IPS DF 6.9 (cell line): Measurements from ENCODE around the gene PIH1D1.

Source experiments
- DNase-seq: peaks from one replicate; pipeline ENCODE4 v3.0.0-alpha.2; 2013; ENCODE audit warnings: low read depth, low spot score
- H3K27ac ChIP-seq: one replicate; pipeline ENCODE4 v1.5.1; 2013; ENCODE audit warnings: low read length, control low read depth
- H3K27me3 ChIP-seq: 2 replicates; pipeline ENCODE4 v1.6.1; 2013; ENCODE audit warnings: mild to moderate bottlenecking, low read length; ENCODE audit not compliant: control insufficient read depth, insufficient read depth
- H3K36me3 ChIP-seq: 2 replicates; pipeline ENCODE4 v1.6.1; 2013; ENCODE audit warnings: low read length; ENCODE audit not compliant: control insufficient read depth, insufficient read depth
- H3K4me1 ChIP-seq: 2 replicates; pipeline ENCODE4 v1.6.1; 2013; ENCODE audit warnings: low read length; ENCODE audit not compliant: control insufficient read depth, insufficient read depth
- H3K4me3 ChIP-seq: 2 replicates; pipeline ENCODE4 v1.5.1; 2013; ENCODE audit warnings: mild to moderate bottlenecking, low read length
- H3K9me3 ChIP-seq: 2 replicates; pipeline ENCODE4 v1.6.1; 2013; ENCODE audit warnings: low read length, inconsistent platforms; ENCODE audit not compliant: control insufficient read depth, insufficient read depth
- WGBS: extraction: QIAGEN DNeasy Blood & Tissue Kit; methylation state at CpG from one replicate; pipeline ENCODE4 v1.1.7; 2013; ENCODE audit warnings: mixed read lengths, missing lambda C conversion rate; ENCODE audit not compliant: insufficient read length, insufficient coverage; 5-methylcytosine and 5-hydroxymethylcytosine counted together

The PIH1D1 gene

DNA sequence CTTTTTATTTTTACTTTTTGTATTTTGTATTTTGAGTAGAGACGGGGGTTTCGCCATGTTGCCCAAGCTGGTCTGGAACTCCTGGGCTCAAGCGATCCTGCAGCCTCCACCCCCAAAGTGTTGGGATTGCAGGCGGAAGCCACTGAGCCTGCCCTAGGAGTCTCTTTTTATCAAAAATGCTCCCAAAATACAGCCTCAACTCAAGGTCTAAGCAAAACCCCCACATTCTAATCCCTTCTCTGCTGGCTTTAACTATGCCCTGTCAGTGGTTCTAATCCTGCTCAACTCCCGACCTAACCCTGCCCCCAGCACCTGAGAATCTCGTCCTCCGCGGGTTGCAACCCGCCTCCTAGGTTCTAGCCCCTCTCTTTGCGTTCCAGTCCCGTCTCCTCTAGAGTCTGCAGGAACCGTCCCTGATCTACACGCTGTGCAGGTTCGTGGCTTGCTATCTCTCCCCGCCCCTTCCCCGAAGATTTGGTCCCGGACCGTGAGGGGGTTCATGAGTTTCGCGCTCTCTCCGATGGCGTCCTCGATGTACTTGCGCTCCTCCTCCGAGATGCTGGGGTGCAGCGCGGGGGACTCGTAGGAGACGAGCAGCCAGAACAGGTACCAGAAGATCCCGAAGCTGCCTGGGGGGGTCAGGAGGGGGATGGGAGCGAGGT lies 18.2 kb downstream of the PIH1D1 start:
- H3K4me3 ChIP-seq: no peak overlapping the region
- H3K36me3 ChIP-seq: no peaks in the 10 kb centered on the region
- peaks cover 11% of the 10 kb centered on the region; the same call in 1 of the 2 replicates for H3K27me3 ChIP-seq
- H3K9me3 ChIP-seq: no peaks in the 10 kb centered on the region
- H3K27ac ChIP-seq: no peak overlapping the region
- no peak for DNase-seq
- WGBS: no CpG with 5 or more reads among the region's 31 CpGs
- H3K4me1 ChIP-seq: peaks cover 13% of the 10 kb centered on the region; the same call in 1 of the 2 replicates

DNA sequence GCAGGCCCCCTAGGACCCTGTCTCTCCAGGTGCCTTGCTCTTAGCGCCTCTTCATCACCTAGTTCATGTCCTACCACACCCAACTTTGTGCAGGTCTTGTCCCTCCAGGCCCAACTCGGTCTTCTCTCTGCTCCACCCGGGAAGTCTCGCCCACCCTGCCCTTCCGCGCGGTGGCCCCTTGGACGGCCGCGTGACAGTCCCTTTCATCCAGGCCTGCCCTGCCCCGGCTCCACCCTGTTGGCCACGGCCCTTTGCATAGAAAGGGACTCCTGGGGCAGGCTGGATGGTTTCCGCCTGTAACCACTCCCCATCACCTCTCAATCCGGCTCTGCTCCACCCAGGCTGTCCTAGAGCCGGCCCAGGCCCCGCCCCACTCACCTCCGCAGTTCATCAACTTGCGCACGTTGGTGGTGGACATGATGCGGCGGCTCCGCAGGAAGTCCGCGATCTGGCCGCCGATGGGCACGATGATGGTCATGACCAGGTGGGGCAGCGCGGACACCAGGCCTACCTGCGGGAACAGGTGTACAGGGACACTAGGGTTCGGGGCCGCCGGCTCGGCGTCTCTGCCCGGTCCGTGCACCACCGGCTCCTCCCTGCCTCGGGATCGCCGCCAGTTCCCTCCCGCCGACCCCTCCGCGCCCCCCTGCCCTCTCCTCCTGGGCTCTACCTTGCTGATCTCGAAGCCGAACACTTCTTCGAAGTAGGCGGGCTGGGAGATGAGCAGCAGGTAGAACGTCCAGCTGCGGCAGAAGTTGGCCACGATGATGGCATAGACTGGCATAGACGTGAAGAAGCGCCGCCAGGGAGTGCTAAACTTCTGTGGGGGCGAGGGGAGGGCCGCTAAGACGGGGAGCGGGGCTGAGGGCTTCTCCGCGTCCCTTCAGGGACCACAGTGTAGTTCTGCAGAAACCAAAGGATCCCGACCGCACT lies 19.2 kb downstream of the PIH1D1 start:
- H3K36me3 ChIP-seq: no peaks in the 10 kb centered on the region
- no peak for DNase-seq
- no peak overlapping the region for H3K27ac ChIP-seq
- H3K27me3 ChIP-seq: peaks cover 5% of the 10 kb centered on the region; the same call in 1 of the 2 replicates
- H3K9me3 ChIP-seq: no peaks in the 10 kb centered on the region
- no CpG with 5 or more reads among the region's 63 CpGs for WGBS
- H3K4me1 ChIP-seq: peaks cover 16% of the 10 kb centered on the region
- peak overlapping the region; percentile 45; the same call in 1 of the 2 replicates for H3K4me3 ChIP-seq

DNA sequence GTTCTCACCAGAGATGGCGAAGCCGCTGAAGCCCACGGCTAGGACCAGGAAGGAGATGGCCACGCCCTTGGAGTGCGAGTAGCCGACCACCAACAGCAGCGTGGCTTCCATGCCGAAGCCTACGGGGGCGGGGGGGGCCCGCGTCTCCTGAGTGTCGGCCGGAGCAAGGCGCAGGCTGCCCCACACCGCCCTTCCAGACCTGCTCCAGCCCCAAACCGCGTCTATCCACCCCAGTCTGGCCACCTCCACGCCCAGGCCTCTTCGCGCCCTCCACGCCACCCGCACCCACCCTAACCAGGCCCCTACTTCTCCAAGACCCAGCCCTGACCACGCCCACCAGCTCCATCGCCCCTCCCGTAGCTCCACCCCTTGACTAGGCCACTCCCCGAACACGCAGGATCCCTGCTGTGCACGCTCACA lies 20.3 kb downstream of the PIH1D1 start:
- Histone ChIP-seq H3K27ac (no peak overlapping the region), H3K9me3 (no peaks in the 10 kb centered on the region), H3K27me3 (peaks cover 3% of the 10 kb centered on the region; the same call in 1 of the 2 replicates), H3K36me3 (no peaks in the 10 kb centered on the region), H3K4me3 (no peak overlapping the region), H3K4me1 (peaks cover 15% of the 10 kb centered on the region)
- no peak for DNase-seq
- no CpG with 5 or more reads among the region's 29 CpGs for WGBS

DNA sequence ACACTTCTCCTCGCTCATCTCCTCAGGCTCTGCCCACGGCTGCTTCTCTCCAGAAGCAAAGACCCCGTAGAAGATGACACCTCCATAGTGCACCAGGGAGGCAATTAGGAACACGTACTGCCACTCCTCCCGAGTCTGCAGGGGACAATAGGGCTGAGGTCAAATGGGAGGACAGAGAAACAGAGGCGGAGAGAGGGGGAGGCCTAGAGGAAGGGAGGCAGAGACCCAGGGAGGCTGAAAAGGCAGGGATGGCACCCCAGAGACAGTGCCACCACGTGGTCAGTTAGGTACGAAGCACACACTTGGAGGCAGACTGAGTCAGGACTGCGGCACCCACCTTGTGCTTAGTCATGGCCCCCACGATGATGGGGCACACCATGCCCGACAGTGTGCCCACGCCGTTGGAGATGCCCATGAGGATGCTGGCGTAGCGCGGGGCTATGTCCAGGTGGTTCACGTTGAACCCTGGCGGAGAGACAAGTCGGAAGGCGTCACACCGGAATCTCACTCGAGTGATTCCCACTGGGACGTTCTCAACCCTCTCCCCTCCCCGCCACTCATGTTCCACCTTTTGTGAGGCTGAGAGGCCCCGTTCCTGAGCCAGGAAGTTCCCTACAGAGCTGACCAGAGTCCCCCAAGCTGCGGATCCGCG lies 20.8 kb downstream of the PIH1D1 start:
- Histone ChIP-seq H3K4me1 (peaks cover 14% of the 10 kb centered on the region), H3K27ac (no peak overlapping the region), H3K36me3 (no peaks in the 10 kb centered on the region), H3K27me3 (peaks cover 3% of the 10 kb centered on the region; the same call in 1 of the 2 replicates), H3K4me3 (no peak overlapping the region), H3K9me3 (no peaks in the 10 kb centered on the region)
- no CpG with 5 or more reads among the region's 28 CpGs for WGBS
- no peak for DNase-seq

DNA sequence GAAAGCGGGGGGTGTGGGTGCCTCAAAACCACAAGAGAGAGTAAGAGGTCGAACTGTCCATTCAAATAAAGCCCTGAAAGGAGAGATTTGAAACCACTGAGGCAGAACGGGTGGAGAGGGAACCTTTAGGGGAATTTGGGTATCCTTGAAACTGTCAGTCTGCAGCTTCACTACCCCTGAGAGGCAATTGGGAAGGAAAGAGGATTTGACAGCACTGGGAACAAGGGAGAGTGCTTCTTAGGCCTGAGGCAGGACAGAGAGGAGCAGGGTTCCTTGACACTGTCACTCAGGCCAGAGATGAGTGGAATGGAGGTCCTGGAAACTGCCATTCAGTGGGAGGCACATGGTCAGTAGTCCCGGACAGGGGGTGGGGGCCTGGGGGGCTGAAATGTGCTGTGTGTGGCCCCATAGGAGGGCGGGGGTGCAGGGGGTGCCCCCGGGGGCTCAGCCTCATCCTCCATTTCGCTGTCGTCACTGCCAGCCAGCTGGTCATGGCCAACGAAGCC lies 21.4 kb downstream of the PIH1D1 start:
- Histone ChIP-seq H3K36me3 (no peaks in the 10 kb centered on the region), H3K27me3 (peaks cover 3% of the 10 kb centered on the region; the same call in 1 of the 2 replicates), H3K4me3 (no peak overlapping the region), H3K4me1 (peaks cover 15% of the 10 kb centered on the region), H3K27ac (no peak overlapping the region), H3K9me3 (no peaks in the 10 kb centered on the region)
- no peak for DNase-seq
- no CpG with 5 or more reads among the region's 9 CpGs for WGBS

DNA sequence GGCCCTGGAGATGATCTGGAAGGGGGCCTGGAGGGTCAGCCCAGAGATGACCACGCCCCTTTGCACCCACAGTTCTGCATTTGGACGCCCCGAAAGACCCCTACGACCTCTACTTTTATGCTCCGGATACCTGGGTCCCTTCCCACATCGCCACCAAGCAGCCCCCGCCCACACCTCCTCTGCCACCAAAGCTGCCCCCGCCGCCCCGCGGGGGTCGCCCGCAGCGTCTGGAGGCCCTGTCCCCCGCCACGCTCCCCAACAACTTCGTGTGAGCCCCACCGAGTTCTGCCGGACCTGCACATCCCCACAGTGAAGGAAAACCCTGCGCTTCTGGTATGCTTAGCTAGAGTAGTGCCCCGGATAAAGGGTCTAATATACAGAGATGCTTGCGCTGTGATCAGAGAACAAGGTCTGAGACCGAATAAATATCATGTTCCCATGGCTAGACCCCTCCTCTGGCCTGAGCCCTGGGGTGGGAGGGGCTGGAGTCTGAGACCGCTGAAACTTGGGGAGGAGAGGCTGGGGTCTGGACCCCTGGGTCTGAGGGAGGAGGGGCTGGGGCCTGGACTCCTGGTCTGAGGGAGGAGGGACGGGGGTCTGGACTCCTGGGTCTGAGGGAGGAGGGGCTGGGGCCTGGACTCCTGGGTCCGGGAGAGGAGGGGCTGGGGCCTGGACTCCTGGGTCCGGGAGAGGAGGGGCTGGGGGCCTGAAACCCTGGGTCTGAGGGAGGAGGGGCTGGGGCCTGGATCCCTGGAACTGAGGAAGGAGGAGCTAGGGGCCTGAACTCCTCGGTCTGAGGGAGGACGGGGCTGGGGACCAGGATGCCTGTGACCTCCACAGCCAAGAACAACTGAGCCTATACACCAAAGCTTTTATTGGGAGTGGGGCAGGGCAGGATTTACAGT lies 22.8 kb downstream of the PIH1D1 start:
- DNase-seq: no peak
- no CpG with 5 or more reads among the region's 29 CpGs for WGBS
- Histone ChIP-seq H3K4me3 (peak overlapping the region; percentile 41; the same call in 1 of the 2 replicates), H3K27me3 (peaks cover 9% of the 10 kb centered on the region; the same call in 1 of the 2 replicates), H3K27ac (no peak overlapping the region), H3K4me1 (peaks cover 15% of the 10 kb centered on the region), H3K36me3 (no peaks in the 10 kb centered on the region), H3K9me3 (no peaks in the 10 kb centered on the region)

DNA sequence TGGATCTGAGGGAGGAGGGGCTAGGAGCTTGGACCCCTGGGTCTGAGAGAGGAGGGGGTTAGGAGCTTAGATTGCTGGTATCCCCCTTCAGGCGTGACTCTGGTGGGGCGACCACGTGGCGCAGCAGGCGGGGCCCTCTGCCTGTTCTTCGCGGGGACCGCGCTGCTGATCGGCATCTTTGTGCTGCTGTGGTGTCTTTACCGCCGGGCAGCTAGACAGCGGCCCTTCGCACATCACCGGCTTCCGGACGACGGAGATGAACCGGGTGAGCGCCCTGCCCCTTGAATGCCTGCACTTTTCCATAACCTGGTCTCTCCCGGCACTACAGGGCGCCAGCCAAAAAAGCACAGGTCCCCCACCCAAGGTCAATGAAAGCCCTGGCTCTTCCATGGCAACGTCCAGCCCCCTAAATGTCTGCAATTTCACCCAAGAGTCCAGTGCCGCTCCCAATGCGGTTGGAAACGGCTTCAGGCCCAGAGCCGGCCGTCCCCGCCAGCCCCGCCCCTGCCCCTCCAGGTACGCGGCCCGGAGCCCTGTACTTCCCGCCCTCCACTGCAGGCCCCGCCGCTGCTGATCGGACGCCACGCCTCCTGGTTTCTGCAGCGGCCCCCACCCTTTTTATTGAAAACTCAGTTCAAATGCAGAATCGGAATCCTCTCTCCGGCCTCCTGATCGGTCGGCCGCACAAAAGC lies 23.6 kb downstream of the PIH1D1 start:
- no peaks in the 10 kb centered on the region for H3K9me3 ChIP-seq
- H3K27me3 ChIP-seq: peaks cover 12% of the 10 kb centered on the region; the same call in 1 of the 2 replicates
- H3K4me3 ChIP-seq: peak overlapping the region; percentile 41; the same call in 1 of the 2 replicates
- H3K4me1 ChIP-seq: peaks cover 14% of the 10 kb centered on the region
- no peak for DNase-seq
- no peak overlapping the region for H3K27ac ChIP-seq
- no CpG with 5 or more reads among the region's 45 CpGs for WGBS
- H3K36me3 ChIP-seq: no peaks in the 10 kb centered on the region

DNA sequence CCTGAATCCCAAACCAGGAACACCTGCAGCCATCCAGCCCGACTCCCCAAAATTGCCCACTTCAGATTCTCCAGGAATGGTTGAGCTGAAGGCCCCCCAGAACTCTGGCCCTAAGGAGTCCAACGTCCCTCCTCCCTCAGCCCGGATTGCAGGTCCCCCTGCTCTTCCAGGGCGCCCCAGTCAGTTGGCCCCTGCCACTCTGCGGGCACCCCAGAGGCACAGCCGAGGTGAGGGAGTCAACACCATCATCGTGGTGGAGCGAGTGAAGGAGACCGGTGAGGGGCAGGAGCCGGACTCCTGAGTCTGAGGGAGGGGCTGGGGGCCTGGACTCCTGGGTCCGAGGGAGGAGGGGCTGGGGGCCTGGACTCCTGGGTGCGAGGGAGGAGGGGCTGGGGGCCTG lies 24.3 kb downstream of the PIH1D1 start:
- DNase-seq: no peak
- Histone ChIP-seq H3K36me3 (no peaks in the 10 kb centered on the region), H3K27ac (no peak overlapping the region), H3K9me3 (no peaks in the 10 kb centered on the region), H3K4me1 (peaks cover 18% of the 10 kb centered on the region), H3K4me3 (no peak overlapping the region), H3K27me3 (peaks cover 18% of the 10 kb centered on the region)
- no CpG with 5 or more reads among the region's 12 CpGs for WGBS

DNA sequence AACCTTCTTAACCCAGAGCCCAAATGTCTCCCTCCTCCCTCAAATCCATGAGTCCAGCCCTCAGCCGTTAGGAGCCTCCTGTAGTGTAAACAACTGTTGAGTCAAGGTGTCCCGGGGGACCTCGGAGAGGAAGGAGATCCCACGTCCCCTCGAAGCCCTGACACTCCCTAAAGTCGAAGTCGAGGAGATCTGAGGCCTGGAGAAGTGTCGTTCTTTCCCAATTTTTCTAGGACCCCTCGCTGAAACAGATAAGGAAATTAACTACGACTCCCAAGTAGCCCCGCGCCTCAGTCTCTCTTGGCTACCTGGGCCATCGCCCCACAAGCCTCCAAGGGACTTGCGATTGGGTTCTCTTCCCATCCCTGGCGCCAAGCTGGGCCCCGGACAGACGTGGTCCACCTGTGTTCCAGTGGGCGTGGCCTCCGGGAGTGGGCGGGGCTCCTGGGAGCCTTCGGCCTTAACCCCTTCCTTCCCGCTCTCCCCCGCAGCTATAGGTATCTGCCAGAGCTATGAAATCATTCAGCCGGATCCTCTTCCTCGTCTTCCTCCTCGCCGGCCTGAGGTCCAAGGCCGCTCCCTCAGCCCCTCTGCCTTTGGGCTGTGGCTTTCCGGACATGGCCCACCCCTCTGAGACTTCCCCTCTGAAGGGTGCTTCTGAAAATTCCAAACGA lies 25.6 kb downstream of the PIH1D1 start:
- no peaks in the 10 kb centered on the region for H3K9me3 ChIP-seq
- peaks cover 15% of the 10 kb centered on the region for H3K4me1 ChIP-seq
- peaks cover 24% of the 10 kb centered on the region for H3K27me3 ChIP-seq
- H3K27ac ChIP-seq: no peak overlapping the region
- H3K36me3 ChIP-seq: no peaks in the 10 kb centered on the region
- WGBS: no CpG with 5 or more reads among the region's 30 CpGs
- peak overlapping the region; percentile 2; the same call in 1 of the 2 replicates for H3K4me3 ChIP-seq
- DNase-seq: peak; percentile 85
